ENCODE results near the gene PXDN.

PXDN gene

DNA sequence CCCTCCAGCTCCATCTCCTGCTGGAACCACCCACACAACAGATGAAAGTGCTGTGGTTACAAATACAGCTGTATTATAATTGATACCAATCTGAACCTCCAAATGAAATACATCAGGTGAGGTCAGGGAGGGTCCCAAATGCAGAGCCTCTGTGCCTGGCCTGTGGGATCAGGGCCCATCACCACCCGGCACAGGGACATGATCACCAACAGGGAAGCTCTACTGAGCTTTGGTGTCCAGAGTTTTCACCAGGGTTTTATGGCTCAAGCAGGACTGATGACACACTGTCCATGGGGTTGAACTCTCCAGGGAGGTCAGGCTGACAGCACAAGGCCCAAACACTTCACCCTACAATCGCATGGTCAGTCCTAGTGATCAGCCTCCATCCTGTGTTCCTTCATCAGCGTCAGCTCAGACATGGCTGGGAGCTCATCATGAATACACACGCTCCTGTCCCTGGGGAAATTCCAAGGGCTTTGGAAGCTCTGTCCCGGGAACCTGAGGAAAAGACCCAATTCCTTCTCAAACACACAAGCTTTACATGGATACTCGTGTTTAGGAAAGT is 3.9 kb upstream of the PXDN start:
- Histone ChIP-seq H4K20me1 (peaks cover 0 to 28% (median under 1%) of the 10 kb centered on the region in 11 experiments; a peak in 7 of 22 replicates), H3K27ac (no peak overlapping the region), H3K9me3 (replicated peaks in 1 of 11) (peaks cover 0 to 3% (median 0%) of the 10 kb centered on the region in 11 experiments; a peak in 4 of 22 replicates), H3K9ac (no peak overlapping the region), H3K4me2 (no peak overlapping the region), H3K27me3 (no peaks in the 10 kb centered on the region), H3K4me3 (no peak overlapping the region), H3K4me1 (peaks cover 9 to 68% (median 45%) of the 10 kb centered on the region in 10 experiments), H3K36me3 (no peaks in the 10 kb centered on the region)
- no peak for TF ChIP-seq Cebpa-rat (IDR thresholded peaks at IDR 0.05)

- no peak overlapping the region for H3K4me3 ChIP-seq
- peaks cover 0 to 2% (median 0%) of the 10 kb centered on the region in 11 experiments; a peak in 3 of 22 replicates for H3K36me3 ChIP-seq
- TF ChIP-seq Cebpa-rat (IDR thresholded peaks at IDR 0.05): no peak
- H3K9me3 ChIP-seq (replicated peaks in 1 of 11): no peaks in the 10 kb centered on the region
- peaks cover 0 to 35% (median 8%) of the 10 kb centered on the region in 11 experiments; a peak in 15 of 22 replicates for H4K20me1 ChIP-seq
- H3K27me3 ChIP-seq: no peaks in the 10 kb centered on the region
- peak overlapping the region in 6 of 11 experiments; percentile 90 to 99 (median 96); a peak in 6 of 22 replicates for H3K4me2 ChIP-seq
- H3K4me1 ChIP-seq: peaks cover 11 to 63% (median 44%) of the 10 kb centered on the region in 10 experiments
- H3K27ac ChIP-seq: no peak overlapping the region
- H3K9ac ChIP-seq: no peak overlapping the region
Measured at GRCh38 chr2:1747065-1747941, 3.0 kb upstream of the PXDN start.

GRCh38 chr2:1746174-1747064 is 2.1 kb upstream of the PXDN start:
- Histone ChIP-seq H3K36me3 (peaks cover 0 to 11% (median 0%) of the 10 kb centered on the region in 11 experiments; a peak in 6 of 22 replicates), H3K9ac (0 out of 22 replicates have a peak overlapping the region, but pooled peaks of 2 of the 11 experiments have one; percentile 93)
- no peak for TF ChIP-seq Cebpa-rat (IDR thresholded peaks at IDR 0.05)

DNA sequence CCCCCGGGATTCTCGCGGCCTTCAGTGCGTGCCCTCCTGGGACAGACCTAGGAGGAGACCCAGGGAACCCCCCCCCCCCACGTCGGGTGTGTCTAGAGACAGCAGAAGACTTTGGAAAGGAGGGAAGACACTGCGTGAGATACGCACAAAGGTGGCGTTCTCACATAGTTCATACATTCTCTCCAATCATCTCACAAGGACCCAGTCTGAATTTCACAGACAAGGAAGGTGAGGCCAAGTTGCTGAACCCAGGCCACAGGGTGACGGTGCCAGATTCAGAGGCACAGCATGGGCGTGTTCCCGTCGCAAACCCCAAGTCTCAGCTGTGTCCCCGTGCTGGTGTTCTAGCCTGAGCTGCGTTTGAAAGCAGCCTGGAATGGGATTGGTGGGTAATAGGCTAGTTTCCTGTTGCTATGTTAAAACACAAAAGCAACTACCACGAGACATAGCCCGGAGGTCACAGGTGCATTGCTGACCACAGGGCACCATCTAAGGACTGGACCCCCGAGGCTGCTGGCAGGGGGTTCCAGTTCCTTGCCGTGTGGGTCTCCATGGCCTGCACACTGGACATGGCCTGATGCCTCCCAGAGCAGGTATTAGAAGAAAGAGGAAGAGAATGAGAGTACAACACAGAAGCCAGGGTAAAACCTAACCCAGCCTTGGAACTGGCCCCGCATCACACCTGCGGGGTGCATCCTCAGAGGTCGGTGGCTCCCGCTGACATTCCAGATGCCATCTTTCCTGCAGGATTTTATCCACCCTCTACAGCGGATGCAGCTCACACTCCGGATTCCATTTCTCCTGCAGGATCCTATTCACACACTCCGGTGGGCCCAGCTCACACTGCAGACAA is 1.1 kb upstream of the PXDN start:
- Histone ChIP-seq H3K36me3 (peaks cover 0 to 21% (median 8%) of the 10 kb centered on the region in 11 experiments; a peak in 13 of 22 replicates), H4K20me1 (peaks cover under 1 to 49% (median 27%) of the 10 kb centered on the region in 11 experiments; a peak in 20 of 22 replicates), H3K9me3 (replicated peaks in 1 of 11) (no peaks in the 10 kb centered on the region), H3K4me3 (peak overlapping the region; percentile 75 to 90 (median 84)), H3K9ac (peak overlapping the region; percentile 83 to 94 (median 90)), H3K4me1 (peaks cover 30 to 65% (median 48%) of the 10 kb centered on the region in 10 experiments), H3K4me2 (peak overlapping the region; percentile 88 to 99 (median 97)), H3K27me3 (no peaks in the 10 kb centered on the region), H3K27ac (peak overlapping the region; percentile 75 to 94 (median 92); a peak in 21 of 22 replicates)
- TF ChIP-seq Cebpa-rat (IDR thresholded peaks at IDR 0.05): no peak

More at GRCh38 chr2:1746174-1747064, 2.1 kb upstream of the PXDN start:
- peaks cover 20 to 63% (median 45%) of the 10 kb centered on the region in 10 experiments for H3K4me1 ChIP-seq
- peak overlapping the region in 10 of 11 experiments; percentile 88 to 99 (median 97); a peak in 18 of 22 replicates for H3K4me2 ChIP-seq
- peak overlapping the region in 1 of 10 experiments; percentile 84; a peak in 1 of 20 replicates for H3K4me3 ChIP-seq
- no peaks in the 10 kb centered on the region for H3K9me3 ChIP-seq (replicated peaks in 1 of 11)
- no peak overlapping the region for H3K27ac ChIP-seq
- peaks cover 0 to 44% (median 17%) of the 10 kb centered on the region in 11 experiments; a peak in 19 of 22 replicates for H4K20me1 ChIP-seq
- no peaks in the 10 kb centered on the region for H3K27me3 ChIP-seq

DNA sequence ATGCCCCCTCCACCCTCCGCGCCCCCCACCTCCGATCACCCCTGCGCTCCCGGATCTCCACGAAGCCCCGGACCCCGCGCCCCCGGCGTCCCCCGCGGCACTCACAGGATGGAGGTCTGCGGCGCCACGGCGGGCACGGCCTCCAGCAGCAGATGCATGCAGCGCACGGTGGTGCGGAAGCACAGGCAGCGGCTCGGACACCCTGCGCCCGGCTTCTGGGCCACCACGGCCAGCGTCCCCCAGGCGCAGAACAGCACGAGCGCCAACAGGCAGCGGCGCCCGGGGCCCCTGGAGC is 217 bp downstream of the PXDN start:
- Histone ChIP-seq H3K4me2 (peak overlapping the region; percentile 88 to 99 (median 97)), H3K4me3 (peak overlapping the region; percentile 75 to 90 (median 84)), H3K4me1 (peaks cover 40 to 72% (median 58%) of the 10 kb centered on the region in 10 experiments), H3K9me3 (replicated peaks in 1 of 11) (peaks cover 0 to 2% (median under 1%) of the 10 kb centered on the region in 11 experiments; a peak in 5 of 22 replicates), H3K9ac (peak overlapping the region; percentile 83 to 94 (median 90)), H3K36me3 (peaks cover 0 to 34% (median 20%) of the 10 kb centered on the region in 11 experiments; a peak in 18 of 22 replicates), H3K27me3 (no peaks in the 10 kb centered on the region), H4K20me1 (peaks cover 11 to 61% (median 40%) of the 10 kb centered on the region in 11 experiments; a peak in 20 of 22 replicates), H3K27ac (peak overlapping the region; percentile 75 to 94 (median 92))
- TF ChIP-seq Cebpa-rat (IDR thresholded peaks at IDR 0.05): no peak

DNA sequence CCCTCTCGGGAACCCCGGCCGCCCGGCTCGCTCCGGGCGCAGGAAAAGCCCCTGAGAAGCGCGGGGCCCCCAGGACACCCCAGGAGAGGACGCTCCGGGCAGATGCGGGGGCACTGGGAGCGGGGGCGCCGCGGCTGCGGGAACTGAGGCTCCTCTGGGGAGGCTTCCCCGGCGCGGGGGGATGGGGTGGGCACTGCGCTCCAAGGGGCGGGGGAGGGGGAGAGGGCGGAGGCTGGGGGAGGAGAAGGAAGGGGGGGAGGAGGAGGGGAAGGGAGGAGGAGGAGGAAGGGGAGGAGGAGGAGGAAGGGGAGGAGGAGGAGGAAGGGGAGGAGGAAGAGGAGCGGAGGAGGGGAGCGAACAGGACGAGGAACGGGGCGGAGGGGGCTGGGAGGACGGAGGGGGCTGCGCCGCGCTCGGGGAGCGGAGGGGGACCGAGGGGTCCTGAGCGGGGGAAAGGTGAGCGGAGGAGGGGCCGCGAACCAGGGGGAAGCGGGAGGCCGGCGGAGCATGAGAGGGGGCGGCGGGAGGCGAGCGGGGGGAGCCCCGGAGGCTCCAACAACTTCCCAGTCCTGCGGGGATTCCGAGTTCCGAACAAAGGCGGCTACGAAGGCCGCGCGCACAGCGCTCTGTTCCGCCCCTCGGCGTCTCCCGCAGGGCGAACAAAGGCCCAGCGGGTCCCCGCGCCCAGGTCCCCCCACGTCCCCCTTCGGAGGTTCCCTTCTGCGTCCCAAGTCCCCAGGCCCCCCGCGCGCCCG is 742 bp downstream of the PXDN start:
- TF ChIP-seq Cebpa-rat (IDR thresholded peaks at IDR 0.05): no peak
- H3K9ac ChIP-seq: peak overlapping the region; percentile 83 to 94 (median 91)
- H3K9me3 ChIP-seq (replicated peaks in 1 of 11): peaks cover 0 to 6% (median 4%) of the 10 kb centered on the region in 11 experiments; a peak in 11 of 22 replicates
- peak overlapping the region; percentile 82 to 99 (median 93) for H3K4me2 ChIP-seq
- no peaks in the 10 kb centered on the region for H3K27me3 ChIP-seq
- H3K36me3 ChIP-seq: peaks cover 0 to 39% (median 26%) of the 10 kb centered on the region in 11 experiments; a peak in 18 of 22 replicates
- H3K4me3 ChIP-seq: peak overlapping the region; percentile 75 to 90 (median 84)
- H3K4me1 ChIP-seq: peaks cover 40 to 75% (median 63%) of the 10 kb centered on the region in 10 experiments
- H3K27ac ChIP-seq: peak overlapping the region; percentile 84 to 94 (median 92)
- peaks cover 15 to 66% (median 46%) of the 10 kb centered on the region in 11 experiments; a peak in 20 of 22 replicates for H4K20me1 ChIP-seq

Measured in BLaER1 treated with 17β-estradiol and CSF1 and Interleukin-3, amounts not matched to agents 10 nM and 100 nM (cell line).